HS-5 (cell line): ENCODE results near the gene IRX4.

Experiments
- DNase-seq: peaks from one replicate; pipeline ENCODE4 v3.0.0-alpha.2; 2012; ENCODE audit warnings: low read depth

The IRX4 gene

DNA sequence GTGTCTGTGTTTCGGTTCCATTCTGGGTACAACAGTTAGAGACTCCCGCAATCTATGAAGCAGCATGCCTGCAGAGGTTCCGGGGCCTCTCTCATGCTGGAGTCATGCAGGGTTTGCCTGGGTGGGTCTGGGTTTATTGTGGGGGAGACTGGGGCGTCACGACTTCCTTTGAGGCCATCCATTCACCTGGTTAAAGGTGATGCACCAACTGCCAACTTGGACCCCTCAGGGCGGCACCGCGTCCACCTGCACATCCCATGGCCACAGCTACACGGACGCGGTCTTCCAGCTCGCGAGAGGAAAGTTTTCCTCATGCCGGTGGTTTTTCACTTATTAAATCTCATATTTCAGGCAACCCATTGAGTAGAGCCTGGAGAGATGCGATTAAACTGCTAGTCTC is 30.9 kb upstream of the IRX4 start:
- no peak for DNase-seq

- DNase-seq = no peak
Measured at GRCh38 chr5:1912951-1913565, 30.3 kb upstream of the IRX4 start.

- no peak for DNase-seq
Measured at GRCh38 chr5:1911773-1912235, 29.1 kb upstream of the IRX4 start.

DNA sequence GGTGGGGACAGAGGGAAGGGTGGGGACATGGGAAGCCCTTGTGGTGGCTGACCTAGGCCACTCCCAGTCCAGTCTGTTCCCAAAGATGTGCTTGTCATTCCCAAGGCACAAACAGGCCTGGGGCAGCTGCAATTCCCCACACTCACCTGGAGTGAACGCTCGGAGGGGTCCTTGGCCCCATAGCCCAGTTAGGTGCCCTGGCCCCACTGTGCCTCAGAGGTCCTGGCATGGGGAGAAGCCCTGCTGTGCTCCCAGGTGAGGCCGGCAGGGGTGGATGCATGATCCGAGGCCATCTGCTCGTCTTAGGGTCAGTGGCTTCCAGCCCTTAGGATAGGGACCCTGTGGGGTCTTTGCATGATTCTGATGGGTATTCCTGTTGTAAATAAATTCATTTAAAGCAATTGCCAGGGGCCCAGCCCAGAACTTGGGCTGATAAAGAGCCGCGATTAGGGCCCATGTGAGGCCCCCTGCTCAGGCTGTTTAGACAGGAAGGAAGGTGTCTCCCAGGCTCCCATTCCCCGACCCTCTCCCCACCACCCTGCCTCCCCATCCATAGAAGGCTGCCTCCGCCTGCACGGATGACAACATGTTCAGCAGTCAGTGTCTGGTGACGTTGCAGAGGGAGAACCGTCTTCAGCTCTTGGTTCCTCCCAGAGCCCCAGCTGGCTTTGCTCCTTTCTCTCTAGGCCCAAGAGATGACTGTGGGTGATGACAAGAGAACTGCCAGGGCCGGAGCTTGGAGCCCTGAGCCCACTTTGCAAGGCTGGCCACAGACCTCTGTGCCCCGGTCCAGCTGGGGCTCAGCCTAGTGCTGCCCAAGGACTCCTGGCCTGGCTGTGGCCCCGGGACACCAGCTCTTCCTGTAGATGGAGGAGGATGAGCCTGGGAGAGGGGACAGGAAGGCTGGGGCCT is 28.4 kb upstream of the IRX4 start:
- no peak for DNase-seq

DNA sequence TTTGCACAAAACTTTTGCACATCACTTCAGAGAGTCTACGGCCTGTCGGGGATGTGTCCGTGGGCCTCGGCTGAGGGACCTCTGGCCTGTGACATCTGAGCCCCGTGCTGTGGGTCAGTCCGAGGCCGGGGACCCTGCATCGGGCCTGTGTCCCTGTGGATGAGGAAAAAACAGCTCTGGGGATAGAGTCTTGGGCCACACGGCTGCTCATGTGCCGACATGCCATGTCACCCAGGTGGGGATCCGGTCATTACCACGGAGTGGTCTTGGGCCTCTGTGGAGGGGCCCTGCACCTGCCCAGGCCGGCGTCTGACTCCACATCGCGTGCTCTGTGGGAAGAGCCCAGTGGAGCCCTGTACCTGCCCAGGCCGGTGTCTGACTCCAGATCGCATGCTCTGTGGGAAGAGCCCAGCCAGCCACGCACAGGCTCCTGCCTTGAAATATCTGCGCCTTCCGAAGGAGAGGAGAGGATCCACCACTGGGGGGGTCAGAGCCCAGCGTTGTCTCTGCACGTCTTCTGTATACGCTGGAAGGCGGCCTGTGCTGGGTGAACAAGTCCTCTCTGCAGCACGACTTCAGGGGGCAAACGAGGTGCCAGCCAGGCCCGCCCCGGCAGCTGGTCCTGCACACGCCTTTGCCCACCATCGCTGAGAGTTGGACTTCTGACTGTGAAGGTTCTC is 27.5 kb upstream of the IRX4 start:
- no peak for DNase-seq

- DNase-seq = no peak
Measured at GRCh38 chr5:1909346-1909985, 26.7 kb upstream of the IRX4 start.

- no peak for DNase-seq
Measured at GRCh38 chr5:1908931-1909330, 26.2 kb upstream of the IRX4 start.

DNA sequence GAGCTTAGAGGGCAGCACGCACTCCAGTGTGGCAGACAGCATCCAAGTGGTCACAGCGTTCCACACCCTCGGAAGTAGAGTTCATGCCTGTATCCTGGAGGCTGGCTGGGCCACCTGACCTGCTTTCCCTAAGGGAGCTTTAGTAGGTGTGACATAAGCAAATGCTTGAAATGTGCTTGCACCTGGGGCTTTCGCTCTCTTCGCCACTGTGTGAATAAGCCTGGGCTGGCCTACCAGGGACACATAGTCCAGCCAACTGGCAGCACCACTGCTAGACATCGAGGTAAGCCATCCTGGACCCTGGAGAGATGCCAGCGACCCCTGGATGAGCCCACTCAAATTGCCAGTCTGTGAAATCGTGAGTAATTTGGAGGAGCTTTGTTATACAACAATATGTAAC is 24.9 kb upstream of the IRX4 start:
- no peak for DNase-seq

DNA sequence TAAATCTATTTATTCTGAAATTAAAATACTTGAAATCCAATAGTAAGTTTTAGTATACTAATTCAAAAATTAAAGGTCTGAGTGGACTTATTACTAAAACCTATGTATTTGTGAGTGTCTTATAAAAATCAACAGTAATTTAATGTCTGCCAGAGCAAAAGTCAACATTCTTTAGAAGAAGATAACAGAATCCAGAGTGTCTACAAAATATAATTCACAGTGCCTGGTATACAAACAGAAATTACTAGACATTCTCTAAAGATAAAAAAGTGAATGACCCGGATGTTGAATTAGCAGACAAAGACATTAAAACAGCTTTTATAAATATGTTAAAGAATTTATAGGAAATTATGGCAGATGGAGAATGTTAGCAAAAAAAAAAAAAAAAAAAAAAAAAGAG is 22.4 kb upstream of the IRX4 start:
- DNase-seq = no peak

GRCh38 chr5:1901983-1902382 is 19.3 kb upstream of the IRX4 start:
- no peak for DNase-seq

DNA sequence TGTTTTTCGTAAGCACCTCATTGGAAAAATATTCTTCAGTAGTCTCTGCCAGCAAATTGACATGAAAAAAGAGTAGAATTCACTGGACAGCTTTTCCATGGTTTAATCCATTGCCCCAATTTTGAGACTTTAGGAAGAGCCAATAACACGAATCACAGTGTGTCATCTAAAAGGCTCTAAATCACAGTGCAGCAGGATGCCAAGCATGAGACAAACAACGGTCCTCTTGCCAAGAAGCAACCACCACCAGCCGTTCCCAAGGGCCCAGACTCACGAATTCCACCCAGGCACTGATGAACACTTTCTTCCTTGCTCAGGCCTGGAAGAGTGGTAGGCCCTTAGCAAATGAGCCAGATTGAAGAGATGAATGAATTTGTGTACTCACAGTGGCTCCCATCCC is 18.3 kb upstream of the IRX4 start:
- no peak for DNase-seq

DNA sequence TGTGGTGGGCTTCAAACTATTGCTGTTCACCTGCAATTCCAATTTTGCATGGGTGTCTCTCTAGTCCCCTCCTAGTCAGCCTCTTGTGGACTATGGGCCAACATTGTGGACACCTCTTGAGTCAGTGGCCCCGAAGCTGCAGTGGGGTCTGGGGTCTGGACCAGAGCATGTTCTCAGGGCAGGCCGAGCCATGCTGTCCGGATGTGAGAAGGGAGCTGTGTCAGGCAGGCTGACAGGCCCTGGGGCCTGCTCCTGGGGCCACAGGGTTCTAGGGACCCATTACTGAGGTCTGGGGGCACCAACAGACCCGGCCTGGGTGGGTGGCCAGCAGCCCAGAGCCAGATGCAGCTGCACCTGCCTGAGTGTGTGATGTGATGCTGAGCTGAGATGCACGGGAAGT is 16.5 kb upstream of the IRX4 start:
- DNase-seq = no peak

GRCh38 chr5:1897816-1898450 is 15.2 kb upstream of the IRX4 start:
- no peak for DNase-seq

DNA sequence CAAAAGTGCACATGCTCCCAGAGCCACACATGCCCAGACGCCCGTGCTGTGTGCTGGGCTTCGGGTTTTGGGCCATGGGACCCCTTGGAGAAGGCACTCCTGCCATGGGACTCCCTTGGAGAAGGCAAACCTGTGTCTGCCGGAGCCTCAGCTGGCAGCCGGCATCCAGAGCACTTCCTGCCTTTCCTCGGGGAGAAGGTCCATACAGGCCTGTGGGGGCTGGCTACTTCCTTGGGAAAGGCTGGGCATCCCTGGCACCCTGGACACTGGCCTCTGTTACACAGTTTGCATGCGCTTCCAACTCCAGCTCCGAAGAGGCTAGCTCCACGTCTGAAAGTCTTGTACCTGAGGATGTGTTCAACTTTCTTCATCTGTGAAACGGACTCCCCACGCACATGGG is 14.7 kb upstream of the IRX4 start:
- no peak for DNase-seq

- DNase-seq = no peak
Measured at GRCh38 chr5:1896602-1897376, 14.1 kb upstream of the IRX4 start.

- DNase-seq = no peak
Measured at GRCh38 chr5:1895739-1896420, 13.2 kb upstream of the IRX4 start.

- no peak for DNase-seq
Measured at GRCh38 chr5:1894243-1894642, 11.5 kb upstream of the IRX4 start.

GRCh38 chr5:1893754-1894153 is 11.0 kb upstream of the IRX4 start:
- DNase-seq = no peak

GRCh38 chr5:1892685-1893445 is 10.1 kb upstream of the IRX4 start:
- DNase-seq = no peak

DNA sequence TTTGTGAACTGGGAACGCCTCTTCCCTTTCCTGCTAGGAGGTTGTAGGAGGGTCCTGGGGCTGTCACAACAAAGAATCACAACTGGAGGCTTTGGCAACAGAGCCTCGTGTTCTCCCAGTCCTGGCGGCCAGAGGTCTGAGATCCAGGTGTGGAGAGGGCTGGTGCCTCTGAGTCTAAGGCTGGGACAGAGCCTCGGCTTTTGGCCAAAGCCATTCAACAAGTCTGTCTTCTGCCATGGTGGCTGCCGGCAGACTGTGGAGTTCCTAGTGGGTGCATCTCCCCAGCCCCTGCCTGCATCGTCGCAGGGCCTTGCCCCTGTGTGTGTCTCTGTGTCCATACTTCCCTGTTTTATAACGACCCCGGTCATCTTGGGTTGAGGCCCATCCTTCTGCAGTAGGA is 9.5 kb upstream of the IRX4 start:
- no peak for DNase-seq
